GM12878 (cell line): ENCODE results near the gene IMP3. TPM values are rescaled to one million over a fixed set of nuclear protein-coding genes. Genes with fewer than 3 reads are reported as not detected.

ENCODE experiments used
- NKRF ChIP-seq: fragments of 450-650 bp; conservative IDR thresholded peaks from 2 replicates; pipeline ENCODE4 v1.6.1; 2017; ENCODE audit warnings: mild to moderate bottlenecking, moderate library complexity
- PKNOX1 ChIP-seq: fragments of 450-650 bp; IDR thresholded peaks from 2 replicates; pipeline ENCODE4 v1.6.1; 2016; ENCODE audit warnings: mild to moderate bottlenecking
- SIN3A ChIP-seq: IDR thresholded peaks from 2 replicates; pipeline ENCODE4 v1.6.1; 2012; ENCODE audit warnings: low read depth, low read length, improper control_type of control experiment
- polyA plus RNA-seq, 11 experiments: library from polyadenylated mRNA; depleted of rRNA in 4 of 11; unstranded in 6 of 11; stranded (reverse) in 5 of 11; fragments of >200 nt; fragmentation: Nextera tagmentation in 4 of 11; fragmentation: Illumina TruSeq in 1 of 11; extraction: Ambion mirVana in 4 of 11; extraction: Trizol in 1 of 11; gene quantifications; 1 replicate in 1 of 11; 2 replicates in 10 of 11; pipeline versions ENCODE4 v1.2.1 to v1.2.3, GENCODE V29; 2011 to 2016; ENCODE audit warnings: inconsistent platforms in 2 of 11, missing spikeins in 2 of 11, low read depth in 1 of 11
- total RNA-seq, 4 experiments: library from RNA; depleted of rRNA in 3 of 4; stranded (reverse); fragments of >200 nt in 3 of 4; fragmentation: Illumina TruSeq in 1 of 4; extraction: Trizol in 1 of 4; gene quantifications; 2 replicates each; pipeline versions ENCODE4 v1.2.1 to v1.2.3, GENCODE V29; 2013 to 2021
- TF ChIP-seq, protein P1 (sequence below): fragments of 450-650 bp; IDR thresholded peaks from 2 replicates; pipeline ENCODE4 v1.6.1; 2016; ENCODE audit warnings: mild to moderate bottlenecking
- TF ChIP-seq, protein P2 (sequence below): fragments of 450-650 bp; IDR thresholded peaks from 2 replicates; pipeline ENCODE4 v1.6.1; 2017; ENCODE audit warnings: mild to moderate bottlenecking, moderate library complexity

IMP3 gene
- total and polyA plus RNA-seq, 10 of the 15 experiments (the other 5 are each of a cell fraction or from before 2014, with no cell fraction given) = 13.3 to 208 (median 85.2) TPM

DNA sequence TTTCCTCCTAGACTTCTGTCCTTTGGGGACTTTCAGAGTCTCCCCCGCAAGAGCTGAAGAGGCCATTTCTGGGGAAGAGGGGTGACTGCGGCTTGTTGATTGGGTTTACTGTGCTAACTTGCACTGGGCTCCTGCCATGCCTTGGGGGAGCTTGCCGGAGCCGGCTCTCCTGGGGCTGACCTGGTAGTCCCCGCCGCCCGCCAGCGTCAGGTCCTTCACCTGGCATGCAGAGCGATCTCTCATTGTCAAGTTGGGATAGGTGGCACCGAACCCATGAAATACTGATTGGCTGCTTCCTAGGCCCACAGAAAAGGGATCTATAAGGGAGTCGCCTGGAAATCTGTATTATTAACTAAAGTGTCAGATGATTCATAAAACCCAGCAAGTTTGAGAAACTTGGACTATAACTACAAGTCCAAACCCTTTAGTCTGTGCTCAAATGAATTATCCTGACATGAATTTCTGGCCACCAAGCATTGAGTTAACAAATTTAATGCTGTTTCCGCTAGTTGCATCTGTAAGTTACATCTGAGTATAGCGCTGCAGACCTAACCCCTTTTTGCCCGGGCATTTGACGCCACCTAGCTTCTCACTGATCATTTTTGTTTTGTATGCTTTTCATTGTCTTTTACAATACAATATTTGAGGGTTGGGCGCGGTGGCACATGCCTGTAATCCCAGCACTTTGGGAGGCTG lies 607 bp upstream of the IMP3 start (continued):
- TF ChIP-seq PKNOX1 (no peak), SIN3A (peak; percentile 32; the same call in 1 of the 2 replicates), NKRF (peak; percentile 54)
- TF ChIP-seq, protein P1, sequence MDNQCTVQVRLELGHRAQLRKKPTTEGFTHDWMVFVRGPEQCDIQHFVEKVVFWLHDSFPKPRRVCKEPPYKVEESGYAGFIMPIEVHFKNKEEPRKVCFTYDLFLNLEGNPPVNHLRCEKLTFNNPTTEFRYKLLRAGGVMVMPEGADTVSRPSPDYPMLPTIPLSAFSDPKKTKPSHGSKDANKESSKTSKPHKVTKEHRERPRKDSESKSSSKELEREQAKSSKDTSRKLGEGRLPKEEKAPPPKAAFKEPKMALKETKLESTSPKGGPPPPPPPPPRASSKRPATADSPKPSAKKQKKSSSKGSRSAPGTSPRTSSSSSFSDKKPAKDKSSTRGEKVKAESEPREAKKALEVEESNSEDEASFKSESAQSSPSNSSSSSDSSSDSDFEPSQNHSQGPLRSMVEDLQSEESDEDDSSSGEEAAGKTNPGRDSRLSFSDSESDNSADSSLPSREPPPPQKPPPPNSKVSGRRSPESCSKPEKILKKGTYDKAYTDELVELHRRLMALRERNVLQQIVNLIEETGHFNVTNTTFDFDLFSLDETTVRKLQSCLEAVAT = 0 out of 2 replicates have a peak, but pooled peaks have one; percentile 20
- TF ChIP-seq, protein P2, sequence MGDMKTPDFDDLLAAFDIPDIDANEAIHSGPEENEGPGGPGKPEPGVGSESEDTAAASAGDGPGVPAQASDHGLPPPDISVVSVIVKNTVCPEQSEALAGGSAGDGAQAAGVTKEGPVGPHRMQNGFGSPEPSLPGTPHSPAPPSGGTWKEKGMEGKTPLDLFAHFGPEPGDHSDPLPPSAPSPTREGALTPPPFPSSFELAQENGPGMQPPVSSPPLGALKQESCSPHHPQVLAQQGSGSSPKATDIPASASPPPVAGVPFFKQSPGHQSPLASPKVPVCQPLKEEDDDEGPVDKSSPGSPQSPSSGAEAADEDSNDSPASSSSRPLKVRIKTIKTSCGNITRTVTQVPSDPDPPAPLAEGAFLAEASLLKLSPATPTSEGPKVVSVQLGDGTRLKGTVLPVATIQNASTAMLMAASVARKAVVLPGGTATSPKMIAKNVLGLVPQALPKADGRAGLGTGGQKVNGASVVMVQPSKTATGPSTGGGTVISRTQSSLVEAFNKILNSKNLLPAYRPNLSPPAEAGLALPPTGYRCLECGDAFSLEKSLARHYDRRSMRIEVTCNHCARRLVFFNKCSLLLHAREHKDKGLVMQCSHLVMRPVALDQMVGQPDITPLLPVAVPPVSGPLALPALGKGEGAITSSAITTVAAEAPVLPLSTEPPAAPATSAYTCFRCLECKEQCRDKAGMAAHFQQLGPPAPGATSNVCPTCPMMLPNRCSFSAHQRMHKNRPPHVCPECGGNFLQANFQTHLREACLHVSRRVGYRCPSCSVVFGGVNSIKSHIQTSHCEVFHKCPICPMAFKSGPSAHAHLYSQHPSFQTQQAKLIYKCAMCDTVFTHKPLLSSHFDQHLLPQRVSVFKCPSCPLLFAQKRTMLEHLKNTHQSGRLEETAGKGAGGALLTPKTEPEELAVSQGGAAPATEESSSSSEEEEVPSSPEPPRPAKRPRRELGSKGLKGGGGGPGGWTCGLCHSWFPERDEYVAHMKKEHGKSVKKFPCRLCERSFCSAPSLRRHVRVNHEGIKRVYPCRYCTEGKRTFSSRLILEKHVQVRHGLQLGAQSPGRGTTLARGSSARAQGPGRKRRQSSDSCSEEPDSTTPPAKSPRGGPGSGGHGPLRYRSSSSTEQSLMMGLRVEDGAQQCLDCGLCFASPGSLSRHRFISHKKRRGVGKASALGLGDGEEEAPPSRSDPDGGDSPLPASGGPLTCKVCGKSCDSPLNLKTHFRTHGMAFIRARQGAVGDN = 0 out of 2 replicates have a peak, but pooled peaks have one; percentile 9
